Uterus (tissue), 2 donors: ENCODE results near the gene AREL1.

Source experiments
- CTCF ChIP-seq, 4 experiments: fragments of 200-600 bp in 2 of 4; fragments of 450-650 bp in 2 of 4; sonication (generic) in 2 of 4; IDR thresholded peaks; one replicate each; pipeline ENCODE4 v1.5.1; 2016 to 2019; ENCODE audit warnings: antibody characterized with exemption in 4 of 4, mild to moderate bottlenecking in 2 of 4, moderate library complexity in 1 of 4
- POLR2A ChIP-seq, 2 donors: fragments of 450-650 bp; IDR thresholded peaks; one replicate each; pipeline ENCODE4 v1.6.1; 2016; ENCODE audit warnings: antibody characterized with exemption in 2 of 2, mild to moderate bottlenecking in 1 of 2, moderate library complexity in 1 of 2

GRCh38 chr14:74645756-74646470, 67.0 kb downstream of the AREL1 start:
- TF ChIP-seq CTCF (IDR thresholded peaks at IDR 0.05), result no peak
- no peak for TF ChIP-seq POLR2A (IDR thresholded peaks at IDR 0.05)
